Adrenal gland (tissue), 12 donors: ENCODE data around the gene ZBTB5. TPM values are rescaled to one million over a fixed set of nuclear protein-coding genes. Genes with fewer than 3 reads are reported as not detected.

Source experiments
- DNase-seq, 7 donors: peaks; one replicate each; pipeline ENCODE4 v3.0.0-alpha.2; 2019 to 2020
- H3K27ac ChIP-seq, 5 donors: fragments of 200-600 bp; sonication (generic) in 4 of 5; 1 replicate in 3 of 5; 2 replicates in 2 of 5; pipeline versions ENCODE4 v1.5.1 to v1.8.0; 2016 to 2020; ENCODE audit warnings: mild to moderate bottlenecking in 1 of 5
- H3K27me3 ChIP-seq: fragments of 200-600 bp; 2 replicates; pipeline ENCODE4 v1.8.0; 2021
- H3K36me3 ChIP-seq, 2 donors: fragments of 200-600 bp; replicated peaks in 1 of 2; 1 replicate in 1 of 2; 2 replicates in 1 of 2; pipeline versions ENCODE4 v1.5.1 to v1.8.0; 2018 to 2022
- H3K4me1 ChIP-seq, 2 donors: fragments of 200-600 bp; replicated peaks in 1 of 2; 1 replicate in 1 of 2; 2 replicates in 1 of 2; pipeline versions ENCODE4 v1.5.1 to v1.8.0; 2018 to 2021
- H3K4me3 ChIP-seq, 4 donors: fragments of 200-600 bp; sonication (generic) in 3 of 4; one replicate each; pipeline ENCODE4 v1.5.1; 2016 to 2018
- H3K9me3 ChIP-seq, 3 donors: fragments of 200-600 bp; sonication (generic) in 1 of 3; replicated peaks in 1 of 3; 1 replicate in 2 of 3; 2 replicates in 1 of 3; pipeline versions ENCODE4 v1.5.1 to v1.8.0; 2016 to 2021
- CTCF ChIP-seq, 6 experiments: fragments of 450-650 bp in 4 of 6; fragments of 200-600 bp in 2 of 6; sonication (generic) in 1 of 6; IDR thresholded peaks; 1 replicate in 5 of 6; 2 replicates in 1 of 6; pipeline versions ENCODE4 v1.5.1 to v1.8.0; 2016 to 2021; ENCODE audit warnings: antibody characterized with exemption in 6 of 6, mild to moderate bottlenecking in 2 of 6, moderate library complexity in 1 of 6
- POLR2A ChIP-seq, 2 donors: fragments of 450-650 bp; IDR thresholded peaks; one replicate each; pipeline ENCODE4 v1.6.1; 2017; ENCODE audit warnings: antibody characterized with exemption in 2 of 2, mild to moderate bottlenecking in 2 of 2, moderate library complexity in 1 of 2
- WGBS, 4 donors: extraction: QIAGEN DNeasy Blood & Tissue Kit in 2 of 4; methylation state at CpG; one replicate each; pipeline versions ENCODE4 v1.1.5 to v1.1.7; 2013 to 2017; 5-methylcytosine and 5-hydroxymethylcytosine counted together
- intact Hi-C, 2 donors: fragments of 100-400 bp; cut with DNase I; formaldehyde crosslinking; loops; one replicate each; pipeline versions ENCODE4 v1.14.1 to v1.15.0; 2022 to 2023
- polyA plus RNA-seq, 3 donors: library from polyadenylated mRNA; stranded (reverse); fragments of 200-250 nt in 2 of 3; fragments of 350-450 nt in 1 of 3; fragmentation: Illumina TruSeq in 1 of 3; extraction: RNeasy Lipid Tissue Mini Kit (QIAGEN cat#74804) in 1 of 3; gene quantifications; one replicate each; pipeline ENCODE4 v1.2.3, GENCODE V29; 2013 to 2014
- total RNA-seq, 9 donors: library from RNA; depleted of rRNA in 4 of 9; stranded (reverse); fragments of >200 nt in 4 of 9; fragments of 120-200 nt in 1 of 9; fragmentation: NEBNext Ultra II Directional in 1 of 9; extraction: Animal tissue kit (Norgen Biotek cat#: 25700) in 1 of 9; gene quantifications; one replicate each; pipeline versions ENCODE4 v1.1.0 to v1.2.4, GENCODE V29; 2013 to 2023
- donor health status: healthy with polysubstance abuse.
- donor health status: Bipolar disorder and iron deficiency.
- donor health status: DM: yes; HTN: yes; CAD: no.
- donor health status: DM: no; HTN: no; CAD: no.
- donor health status: DM: no; HTN: no; CAD: no.
- donor health status: DM: yes; HTN: yes; CAD: no.

Gene ZBTB5
- total and polyA plus RNA-seq, 12 donors: 2.3 to 19.6 (median 10.6) TPM

GRCh38 chr9:37454238-37454637 is 11.0 kb downstream of the ZBTB5 start:
- H3K4me1 ChIP-seq: peaks cover 11 to 42% of the 10 kb centered on the region in 2 donors
- no peaks in the 10 kb centered on the region for H3K36me3 ChIP-seq
- no peak overlapping the region for H3K27ac ChIP-seq
- intact Hi-C loops: no loop called here
- no peak for TF ChIP-seq CTCF (IDR thresholded peaks at IDR 0.05)
- no peak overlapping the region for H3K4me3 ChIP-seq
- H3K27me3 ChIP-seq: no peaks in the 10 kb centered on the region
- H3K9me3 ChIP-seq: no peaks in the 10 kb centered on the region
- no peak for DNase-seq

DNA sequence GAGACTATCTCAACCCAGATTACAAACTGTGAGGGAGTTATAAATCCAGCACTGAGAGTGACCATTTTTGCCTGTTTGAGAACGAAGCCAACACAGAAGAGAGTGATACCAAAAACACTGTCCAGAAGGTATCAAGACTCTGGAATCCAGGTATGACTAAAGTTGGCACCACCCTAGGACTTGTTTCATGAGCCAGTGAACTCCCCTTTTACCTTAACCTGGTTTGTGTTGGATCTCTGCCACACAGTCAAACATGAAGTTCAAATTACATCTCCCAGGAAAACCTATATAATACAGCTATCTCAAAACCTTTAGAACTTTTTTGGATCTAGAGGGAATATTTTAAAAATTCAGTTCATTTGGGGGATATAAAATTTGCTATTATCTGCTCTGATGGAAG is 11.4 kb downstream of the ZBTB5 start:
- TF ChIP-seq CTCF (IDR thresholded peaks at IDR 0.05) (no peak), POLR2A (IDR thresholded peaks at IDR 0.05) (no peak)
- 80 to 96% (median 89%) methylated on average over 1 of the region's 1 CpG for WGBS, 4 donors
- Histone ChIP-seq H3K27ac (no peak overlapping the region), H3K9me3 (no peaks in the 10 kb centered on the region), H3K4me3 (no peak overlapping the region), H3K36me3 (no peaks in the 10 kb centered on the region), H3K27me3 (no peaks in the 10 kb centered on the region), H3K4me1 (peaks cover 11 to 40% of the 10 kb centered on the region in 2 donors)
- intact Hi-C loops: no loop called here
- DNase-seq: no peak

- DNase-seq: peak in 2 of 7 donors; percentile 16 to 23
- WGBS, 4 donors: 90 to 100% (median 95%) methylated on average over 1 of the region's 1 CpG
- H3K27me3 ChIP-seq: no peaks in the 10 kb centered on the region
- H3K4me3 ChIP-seq: no peak overlapping the region
- TF ChIP-seq POLR2A (IDR thresholded peaks at IDR 0.05) (no peak), CTCF (IDR thresholded peaks at IDR 0.05) (no peak)
- no peaks in the 10 kb centered on the region for H3K36me3 ChIP-seq
- H3K9me3 ChIP-seq: no peaks in the 10 kb centered on the region
- H3K27ac ChIP-seq: peak overlapping the region in 2 of 5 donors; percentile 11 to 26
- intact Hi-C loops: no loop called here
- H3K4me1 ChIP-seq: peaks cover 11 to 34% of the 10 kb centered on the region in 2 donors
Measured at GRCh38 chr9:37452611-37453010, 12.6 kb downstream of the ZBTB5 start.

- 58 to 66% (median 64%) methylated on average over 3 of the region's 3 CpGs for WGBS, 4 donors
- no peaks in the 10 kb centered on the region for H3K36me3 ChIP-seq
- intact Hi-C loops: no loop called here
- H3K9me3 ChIP-seq: no peaks in the 10 kb centered on the region
- peak overlapping the region in 2 of 5 donors; percentile 11 to 44 for H3K27ac ChIP-seq
- peak in 1 of 7 donors; percentile 30 for DNase-seq
- no peak overlapping the region for H3K4me3 ChIP-seq
- H3K4me1 ChIP-seq: peaks cover 7 to 32% of the 10 kb centered on the region in 2 donors
- no peaks in the 10 kb centered on the region for H3K27me3 ChIP-seq
- TF ChIP-seq CTCF (IDR thresholded peaks at IDR 0.05) (no peak), POLR2A (IDR thresholded peaks at IDR 0.05) (no peak)
Measured at GRCh38 chr9:37451628-37452027, 13.6 kb downstream of the ZBTB5 start.
